ENCODE results near the gene C1QL2.

C1QL2 gene

DNA sequence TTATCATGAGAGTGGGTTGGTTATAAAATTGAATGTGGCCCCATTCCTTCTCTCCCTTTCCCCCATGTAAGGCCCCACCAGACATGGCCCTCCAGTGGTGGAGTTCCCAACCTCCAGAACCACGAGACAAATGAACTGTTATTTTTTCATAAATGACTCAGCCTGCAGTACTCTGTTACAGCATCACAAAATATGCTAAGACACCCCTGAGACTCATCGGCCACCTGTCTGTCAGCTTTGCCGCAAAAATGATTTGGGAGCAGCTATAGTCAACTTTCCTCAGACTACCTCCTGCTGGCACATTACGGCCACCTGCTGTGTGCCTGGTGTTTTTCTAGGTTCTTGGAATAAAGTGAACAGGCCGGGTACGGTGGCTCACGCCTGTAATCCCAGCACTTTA lies 21.4 kb upstream of the C1QL2 start:
- TF ChIP-seq, protein P1, sequence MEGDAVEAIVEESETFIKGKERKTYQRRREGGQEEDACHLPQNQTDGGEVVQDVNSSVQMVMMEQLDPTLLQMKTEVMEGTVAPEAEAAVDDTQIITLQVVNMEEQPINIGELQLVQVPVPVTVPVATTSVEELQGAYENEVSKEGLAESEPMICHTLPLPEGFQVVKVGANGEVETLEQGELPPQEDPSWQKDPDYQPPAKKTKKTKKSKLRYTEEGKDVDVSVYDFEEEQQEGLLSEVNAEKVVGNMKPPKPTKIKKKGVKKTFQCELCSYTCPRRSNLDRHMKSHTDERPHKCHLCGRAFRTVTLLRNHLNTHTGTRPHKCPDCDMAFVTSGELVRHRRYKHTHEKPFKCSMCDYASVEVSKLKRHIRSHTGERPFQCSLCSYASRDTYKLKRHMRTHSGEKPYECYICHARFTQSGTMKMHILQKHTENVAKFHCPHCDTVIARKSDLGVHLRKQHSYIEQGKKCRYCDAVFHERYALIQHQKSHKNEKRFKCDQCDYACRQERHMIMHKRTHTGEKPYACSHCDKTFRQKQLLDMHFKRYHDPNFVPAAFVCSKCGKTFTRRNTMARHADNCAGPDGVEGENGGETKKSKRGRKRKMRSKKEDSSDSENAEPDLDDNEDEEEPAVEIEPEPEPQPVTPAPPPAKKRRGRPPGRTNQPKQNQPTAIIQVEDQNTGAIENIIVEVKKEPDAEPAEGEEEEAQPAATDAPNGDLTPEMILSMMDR (conservative IDR thresholded peaks at IDR 0.05; ENCODE audit: low read depth, low read length) = no peak
- H3K4me3 ChIP-seq (ENCODE audit: low read depth, low read length) = no peak overlapping the region
- peak; percentile 15 for DNase-seq (ENCODE audit: low read depth)

DNA sequence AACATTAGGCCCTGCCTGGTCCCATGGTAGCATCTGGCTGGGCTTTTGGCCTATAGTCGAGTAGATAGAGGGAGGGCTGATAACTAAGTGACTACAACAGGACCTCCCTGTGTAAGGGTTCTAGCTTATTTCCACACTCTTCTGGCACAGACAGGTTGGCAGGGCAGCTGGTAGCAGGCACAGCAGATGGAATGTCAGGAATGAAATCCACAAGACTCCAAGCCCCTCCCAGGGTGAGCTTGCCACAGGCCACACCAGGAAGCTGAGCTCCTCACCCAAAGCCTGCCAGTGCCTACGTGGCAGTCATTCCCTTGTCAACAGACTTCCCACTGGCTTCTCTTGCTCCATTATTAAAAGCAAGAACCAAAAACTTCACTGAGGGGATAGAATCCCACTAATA lies 20.7 kb upstream of the C1QL2 start:
- DNase-seq (ENCODE audit: low read depth) = no peak
- TF ChIP-seq, protein P1 (conservative IDR thresholded peaks at IDR 0.05; ENCODE audit: low read depth, low read length) = no peak
- H3K4me3 ChIP-seq (ENCODE audit: low read depth, low read length) = no peak overlapping the region

DNA sequence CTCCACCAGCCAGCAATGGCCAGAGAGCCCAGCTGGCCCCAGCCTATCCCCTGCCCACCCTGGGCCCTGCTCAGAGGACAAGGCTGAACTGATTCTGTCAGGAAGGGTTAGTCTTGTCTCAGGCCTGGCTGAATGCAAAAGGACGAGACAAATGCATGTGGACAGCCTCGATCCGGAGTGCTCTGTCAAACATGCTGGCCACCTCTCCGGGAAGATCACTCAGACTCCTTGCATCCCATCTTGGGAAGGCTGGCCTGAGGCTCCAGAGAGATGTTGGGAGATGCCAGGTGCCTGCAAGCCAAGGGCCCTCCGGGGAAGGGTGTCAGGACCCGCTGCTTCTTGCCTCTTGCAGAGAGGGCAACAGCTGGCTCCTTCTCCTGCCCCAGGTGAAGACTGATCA lies 20.2 kb upstream of the C1QL2 start:
- TF ChIP-seq, protein P1 (conservative IDR thresholded peaks at IDR 0.05; ENCODE audit: low read depth, low read length) = no peak
- H3K4me3 ChIP-seq (ENCODE audit: low read depth, low read length) = no peak overlapping the region
- no peak for DNase-seq (ENCODE audit: low read depth)

DNA sequence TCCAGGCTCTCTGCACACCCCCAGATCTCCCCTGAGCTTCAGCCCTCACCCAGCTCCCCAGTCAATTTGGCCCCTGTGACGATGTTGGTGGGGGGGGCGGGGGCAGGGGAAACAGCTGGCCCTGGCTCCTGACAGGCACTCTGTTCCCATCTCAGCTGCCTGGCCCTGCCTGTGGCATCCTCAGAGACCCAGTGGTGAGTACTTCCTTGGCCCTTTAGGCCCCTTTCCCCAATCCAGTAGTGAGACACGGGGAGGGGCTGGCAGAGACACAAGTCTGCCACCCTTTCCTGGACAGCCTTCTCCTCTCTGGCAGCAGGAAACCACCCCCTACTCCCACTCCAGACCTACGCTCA lies 19.3 kb upstream of the C1QL2 start:
- DNase-seq (ENCODE audit: low read depth) = no peak
- TF ChIP-seq, protein P1 (conservative IDR thresholded peaks at IDR 0.05; ENCODE audit: low read depth, low read length) = no peak
- no peak overlapping the region for H3K4me3 ChIP-seq (ENCODE audit: low read depth, low read length)

DNA sequence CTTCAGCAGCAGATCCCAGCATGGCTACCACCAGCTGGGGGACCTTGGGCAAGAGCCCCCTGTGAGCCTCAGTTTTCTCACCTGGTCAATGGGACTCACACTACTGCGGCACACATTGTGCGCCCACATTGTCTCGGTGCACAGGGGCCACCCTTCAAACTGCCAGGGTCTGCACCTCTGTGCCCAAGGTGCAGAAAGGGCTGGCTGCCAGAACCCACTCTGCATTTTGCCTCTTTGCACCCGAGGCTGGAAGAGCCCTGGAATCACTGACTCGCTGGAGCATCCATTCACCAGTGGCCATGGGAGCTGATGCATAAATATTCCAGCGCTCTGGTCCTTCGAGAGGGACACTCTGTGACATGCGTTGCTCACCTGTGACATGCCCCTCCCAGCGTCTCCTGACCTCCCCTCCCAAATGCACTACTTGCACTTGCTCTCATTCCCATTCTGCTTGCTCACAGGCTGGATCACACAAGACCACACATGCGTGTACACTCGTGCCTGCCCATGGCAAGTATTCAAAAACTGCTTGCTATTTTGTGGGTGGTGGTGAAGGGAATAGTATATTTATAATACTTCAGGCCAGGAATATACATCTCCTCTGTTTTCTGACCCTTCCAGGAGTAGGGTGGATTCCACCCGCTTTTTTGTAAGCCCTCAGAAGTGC lies 18.8 kb upstream of the C1QL2 start:
- DNase-seq (ENCODE audit: low read depth) = no peak
- TF ChIP-seq, protein P1 (conservative IDR thresholded peaks at IDR 0.05; ENCODE audit: low read depth, low read length) = no peak
- no peak overlapping the region for H3K4me3 ChIP-seq (ENCODE audit: low read depth, low read length)

DNA sequence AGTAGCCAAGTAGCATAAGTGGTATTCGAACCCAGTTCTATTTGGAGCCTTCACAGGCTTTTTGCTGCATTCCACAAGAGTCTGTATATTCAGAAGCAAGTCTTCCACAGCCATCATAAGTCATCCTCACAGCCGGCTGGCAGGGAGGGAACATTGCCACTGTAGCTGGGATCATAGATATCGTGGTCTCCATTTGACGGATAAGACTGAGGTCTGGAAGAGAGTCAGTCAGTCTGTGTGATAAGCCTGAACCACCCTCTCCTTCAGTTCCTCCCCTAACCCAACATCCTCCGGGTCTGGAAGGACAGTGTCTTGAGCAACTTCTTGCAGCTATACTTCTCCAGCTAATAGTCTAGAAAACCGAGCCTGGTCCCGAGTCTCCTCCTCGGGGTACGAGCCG lies 17.0 kb upstream of the C1QL2 start:
- TF ChIP-seq, protein P1 (conservative IDR thresholded peaks at IDR 0.05; ENCODE audit: low read depth, low read length) = no peak
- no peak for DNase-seq (ENCODE audit: low read depth)
- H3K4me3 ChIP-seq (ENCODE audit: low read depth, low read length) = no peak overlapping the region

DNA sequence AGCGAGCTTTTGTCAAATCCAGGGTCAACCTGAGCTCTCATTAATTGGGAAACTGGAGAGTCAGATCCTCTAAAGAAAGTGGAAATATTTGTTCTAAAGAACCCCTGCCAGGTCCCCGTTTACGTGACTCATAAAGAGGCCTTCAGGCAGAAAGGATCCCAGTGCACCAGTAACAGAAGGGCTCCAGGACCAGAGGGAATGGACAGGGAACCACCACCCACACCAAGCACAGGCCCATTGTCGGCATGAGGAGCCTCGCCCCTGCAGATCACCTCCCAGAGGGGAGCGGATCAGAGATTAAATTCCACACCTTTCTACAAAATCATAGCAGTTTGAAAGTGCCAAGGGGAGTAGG lies 16.4 kb upstream of the C1QL2 start:
- H3K4me3 ChIP-seq (ENCODE audit: low read depth, low read length) = no peak overlapping the region
- DNase-seq (ENCODE audit: low read depth) = no peak
- TF ChIP-seq, protein P1 (conservative IDR thresholded peaks at IDR 0.05; ENCODE audit: low read depth, low read length) = no peak

Data from choroid plexus epithelial cell (primary cell).